Panc1 (cell line): ENCODE data around the gene C11orf16. TPM values are rescaled to one million over a fixed set of nuclear protein-coding genes. Genes with fewer than 3 reads are reported as not detected.

Experiments
- ATAC-seq: fragments of 200-7000 bp; cut with Tn5 transposase; 2 replicates; pipeline ENCODE4 v1.9.1; 2020; ENCODE audit warnings: mild to moderate bottlenecking, moderate library complexity
- BruUV-seq: library from RNA; stranded (reverse); fragments of 400-500 nt; replicated peaks from 2 replicates; lab custom pipeline; 2021; lab: Mats Ljungman, UMichigan
- CTCF ChIA-PET: fragments of 300-600 bp; sonication (Branson Sonifier 250); formaldehyde crosslinking; loops from one replicate; lab custom pipeline; 2022; ENCODE audit warnings: antibody characterized with exemption; lab: Charles Lee
- POLR2A ChIA-PET: fragments of 300-600 bp; sonication (Branson Sonifier 250); formaldehyde crosslinking; loops from one replicate; lab custom pipeline; 2022; ENCODE audit warnings: antibody characterized with exemption; lab: Charles Lee
- DNase-seq: peaks from one replicate; pipeline ENCODE4 v3.0.0-alpha.2; 2010; ENCODE audit warnings: low read depth, low spot score
- H3K27ac ChIP-seq: 2 replicates; pipeline ENCODE4 v1.5.1; 2011; ENCODE audit warnings: mild to moderate bottlenecking, low read length, inconsistent platforms
- H3K27me3 ChIP-seq: fragments of 200-500 bp; sonication (Bioruptor generic); 2 replicates; pipeline ENCODE4 v1.6.0; 2014; ENCODE audit warnings: low read length, inconsistent platforms; ENCODE audit not compliant: control insufficient read depth, insufficient read depth
- H3K36me3 ChIP-seq: fragments of 200-500 bp; sonication (Bioruptor generic); 2 replicates; pipeline ENCODE4 v1.5.1; 2014; ENCODE audit warnings: inconsistent platforms, mild to moderate bottlenecking, low read length, moderate library complexity; ENCODE audit not compliant: control insufficient read depth, insufficient read depth
- H3K4me1 ChIP-seq: 2 replicates; pipeline ENCODE4 v1.5.1; 2011; ENCODE audit warnings: inconsistent platforms, mild to moderate bottlenecking, low read length, moderate library complexity; ENCODE audit not compliant: control insufficient read depth, insufficient read depth
- H3K4me3 ChIP-seq, 2 experiments: 2 replicates each; pipeline ENCODE4 v1.5.1; 2011 to 2012; ENCODE audit warnings: low read depth in 2 of 2, low read length in 2 of 2, mild to moderate bottlenecking in 2 of 2, inconsistent platforms in 1 of 2, moderate library complexity in 1 of 2
- H3K9me3 ChIP-seq: fragments of 200-500 bp; sonication (Bioruptor generic); 2 replicates; pipeline ENCODE4 v1.5.1; 2014; ENCODE audit warnings: low read depth, mild to moderate bottlenecking, inconsistent platforms, low read length, moderate library complexity; ENCODE audit not compliant: control insufficient read depth, insufficient read depth
- POLR2AphosphoS5 ChIP-seq: IDR thresholded peaks from 2 replicates; pipeline ENCODE4 v1.6.1; 2012; ENCODE audit warnings: mild to moderate bottlenecking, low read depth, low read length, moderate library complexity
- SIN3A ChIP-seq: IDR thresholded peaks from 2 replicates; pipeline ENCODE4 v1.6.1; 2012; ENCODE audit warnings: low read depth, mild to moderate bottlenecking, low read length, moderate library complexity, borderline replicate concordance; ENCODE audit not compliant: insufficient read depth
- TCF7L2 ChIP-seq: IDR thresholded peaks from 2 replicates; pipeline ENCODE4 v1.6.1; 2011; ENCODE audit warnings: mild to moderate bottlenecking, low read depth, low read length, inconsistent platforms
- in situ Hi-C: cut with HindIII; loops from 2 replicates; pipeline ENCODE4 v1.10.0; 2016; ENCODE audit warnings: low sequenced_read_pairs, low pct_unique_long_range_greater_than_20kb
- intact Hi-C: fragments of 100-400 bp; cut with micrococcal nuclease; formaldehyde crosslinking; loops from one replicate; pipeline ENCODE4 v1.10.0; 2022; ENCODE audit not compliant: unreplicated experiment
- total RNA-seq: library from RNA; stranded (reverse); gene quantifications from one replicate; pipeline ENCODE4 v1.2.1, GENCODE V29; 2021; ENCODE audit not compliant: unreplicated experiment
- TF ChIP-seq, protein P1 (sequence below), 2 experiments: IDR thresholded peaks; 2 replicates each; pipeline ENCODE4 v1.6.1; 2011 to 2012; ENCODE audit warnings: low read depth in 2 of 2, control low read depth in 1 of 2, low read length in 1 of 2, mild to moderate bottlenecking in 1 of 2, moderate library complexity in 1 of 2; ENCODE audit not compliant: insufficient read depth in 1 of 2
- TF ChIP-seq, protein P2 (sequence below): fragments of 450-650 bp; IDR thresholded peaks from 2 replicates; pipeline ENCODE4 v1.5.1; 2017; ENCODE audit warnings: mild to moderate bottlenecking

C11orf16 gene
- total RNA-seq, 1 experiment from 2014 or later = 0.15 TPM

DNA sequence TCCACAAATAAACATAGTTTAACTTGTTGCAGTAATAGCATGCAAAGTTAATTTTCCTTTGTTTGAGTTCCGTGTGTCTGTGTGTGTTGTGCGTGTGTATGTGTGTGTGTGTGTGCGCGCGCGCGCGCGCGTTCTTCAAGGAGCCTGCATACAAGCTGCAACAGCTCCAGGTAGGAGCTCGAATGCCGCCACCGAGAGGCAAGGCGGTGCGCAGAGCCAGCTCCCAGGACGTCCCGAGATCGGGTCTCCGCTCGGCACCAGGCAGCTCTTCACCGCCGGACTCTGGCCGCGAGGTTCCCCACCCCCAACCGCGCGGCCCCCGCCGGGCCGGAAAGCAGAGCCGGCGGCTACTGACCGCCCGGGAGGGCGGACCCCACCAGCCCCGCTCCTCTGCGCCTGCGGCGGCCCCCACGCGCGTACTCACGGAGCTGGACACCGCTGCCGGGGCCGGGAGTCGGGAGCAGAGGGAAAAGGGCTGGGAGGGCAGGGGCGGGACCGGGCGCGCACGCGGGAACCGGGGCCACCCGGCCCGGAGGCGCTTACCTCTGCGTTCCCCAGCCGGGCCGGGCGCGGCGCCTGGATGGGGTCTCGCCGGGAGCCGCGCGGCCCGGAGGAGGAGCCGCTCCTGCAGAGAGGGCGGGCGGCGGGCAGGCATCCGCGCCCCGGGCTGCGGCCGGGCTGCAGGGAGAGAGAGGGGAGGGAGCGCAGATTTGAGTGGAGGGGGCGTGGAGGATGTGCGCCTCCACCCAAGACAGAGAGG lies 62.2 kb downstream of the C11orf16 start:
- Histone ChIP-seq H3K4me1 (peaks cover 30% of the 10 kb centered on the region), H3K27me3 (no peaks in the 10 kb centered on the region), H3K36me3 (no peaks in the 10 kb centered on the region), H3K4me3 (peak overlapping the region; percentile 67 to 72), H3K27ac (peak overlapping the region; percentile 73), H3K9me3 (no peaks in the 10 kb centered on the region)
- ChIA-PET CTCF (interaction anchor here (0.6 to 1.4 kb wide), 2 partner anchors 33 to 56 kb away, joined by 3 to 5 read pairs; no protein-coding TSS in a partner anchor), POLR2A (interaction anchor here (0.6 to 0.8 kb wide), 6 partner anchors 8 to 219 kb away, joined by 3 to 8 read pairs (median 6); no protein-coding TSS in a partner anchor)
- TF ChIP-seq, protein P1, sequence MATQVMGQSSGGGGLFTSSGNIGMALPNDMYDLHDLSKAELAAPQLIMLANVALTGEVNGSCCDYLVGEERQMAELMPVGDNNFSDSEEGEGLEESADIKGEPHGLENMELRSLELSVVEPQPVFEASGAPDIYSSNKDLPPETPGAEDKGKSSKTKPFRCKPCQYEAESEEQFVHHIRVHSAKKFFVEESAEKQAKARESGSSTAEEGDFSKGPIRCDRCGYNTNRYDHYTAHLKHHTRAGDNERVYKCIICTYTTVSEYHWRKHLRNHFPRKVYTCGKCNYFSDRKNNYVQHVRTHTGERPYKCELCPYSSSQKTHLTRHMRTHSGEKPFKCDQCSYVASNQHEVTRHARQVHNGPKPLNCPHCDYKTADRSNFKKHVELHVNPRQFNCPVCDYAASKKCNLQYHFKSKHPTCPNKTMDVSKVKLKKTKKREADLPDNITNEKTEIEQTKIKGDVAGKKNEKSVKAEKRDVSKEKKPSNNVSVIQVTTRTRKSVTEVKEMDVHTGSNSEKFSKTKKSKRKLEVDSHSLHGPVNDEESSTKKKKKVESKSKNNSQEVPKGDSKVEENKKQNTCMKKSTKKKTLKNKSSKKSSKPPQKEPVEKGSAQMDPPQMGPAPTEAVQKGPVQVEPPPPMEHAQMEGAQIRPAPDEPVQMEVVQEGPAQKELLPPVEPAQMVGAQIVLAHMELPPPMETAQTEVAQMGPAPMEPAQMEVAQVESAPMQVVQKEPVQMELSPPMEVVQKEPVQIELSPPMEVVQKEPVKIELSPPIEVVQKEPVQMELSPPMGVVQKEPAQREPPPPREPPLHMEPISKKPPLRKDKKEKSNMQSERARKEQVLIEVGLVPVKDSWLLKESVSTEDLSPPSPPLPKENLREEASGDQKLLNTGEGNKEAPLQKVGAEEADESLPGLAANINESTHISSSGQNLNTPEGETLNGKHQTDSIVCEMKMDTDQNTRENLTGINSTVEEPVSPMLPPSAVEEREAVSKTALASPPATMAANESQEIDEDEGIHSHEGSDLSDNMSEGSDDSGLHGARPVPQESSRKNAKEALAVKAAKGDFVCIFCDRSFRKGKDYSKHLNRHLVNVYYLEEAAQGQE (IDR thresholded peaks at IDR 0.05; ENCODE audit: insufficient read depth in 1 of 2, low read depth in 2 of 2, low read length in 1 of 2) = no peak
- TF ChIP-seq POLR2AphosphoS5 (peak; percentile 23; the same call in 1 of the 2 replicates), TCF7L2 (no peak), SIN3A (peak; percentile 80; the same call in 1 of the 2 replicates)
- TF ChIP-seq, protein P2, sequence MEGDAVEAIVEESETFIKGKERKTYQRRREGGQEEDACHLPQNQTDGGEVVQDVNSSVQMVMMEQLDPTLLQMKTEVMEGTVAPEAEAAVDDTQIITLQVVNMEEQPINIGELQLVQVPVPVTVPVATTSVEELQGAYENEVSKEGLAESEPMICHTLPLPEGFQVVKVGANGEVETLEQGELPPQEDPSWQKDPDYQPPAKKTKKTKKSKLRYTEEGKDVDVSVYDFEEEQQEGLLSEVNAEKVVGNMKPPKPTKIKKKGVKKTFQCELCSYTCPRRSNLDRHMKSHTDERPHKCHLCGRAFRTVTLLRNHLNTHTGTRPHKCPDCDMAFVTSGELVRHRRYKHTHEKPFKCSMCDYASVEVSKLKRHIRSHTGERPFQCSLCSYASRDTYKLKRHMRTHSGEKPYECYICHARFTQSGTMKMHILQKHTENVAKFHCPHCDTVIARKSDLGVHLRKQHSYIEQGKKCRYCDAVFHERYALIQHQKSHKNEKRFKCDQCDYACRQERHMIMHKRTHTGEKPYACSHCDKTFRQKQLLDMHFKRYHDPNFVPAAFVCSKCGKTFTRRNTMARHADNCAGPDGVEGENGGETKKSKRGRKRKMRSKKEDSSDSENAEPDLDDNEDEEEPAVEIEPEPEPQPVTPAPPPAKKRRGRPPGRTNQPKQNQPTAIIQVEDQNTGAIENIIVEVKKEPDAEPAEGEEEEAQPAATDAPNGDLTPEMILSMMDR = peak; percentile 55
- no TSS peak for BruUV-seq
- ATAC-seq (peak; percentile 90), DNase-seq (no peak)
- in situ Hi-C loops (no loop called here), intact Hi-C loops (loop anchor here (5.0 kb wide), 1 partner anchor 183 kb away; no protein-coding TSS in a partner anchor)

Other genes with a start within 250 kb of the C11orf16 start
- 85.2 TPM for gene AKIP1, start 21.8 kb downstream of the C11orf16 start, total RNA-seq
- not detected for gene ASCL3, start 10.1 kb upstream of the C11orf16 start, total RNA-seq
- 76.2 TPM for gene TMEM9B, start 31.5 kb upstream of the C11orf16 start, total RNA-seq
- 22.8 TPM for gene NRIP3, start 71.1 kb upstream of the C11orf16 start, total RNA-seq
- 2.8 TPM for gene SCUBE2, start 158.7 kb upstream of the C11orf16 start, total RNA-seq